Stomach (tissue), 9 donors: ENCODE measurements around the gene ENOX1. TPM values are rescaled to one million over a fixed set of nuclear protein-coding genes. Genes with fewer than 3 reads are reported as not detected.

Experiments
- DNase-seq, 2 donors: peaks; one replicate each; pipeline versions ENCODE4 v3.0.0 to v3.0.0-alpha.2; 2013 to 2019
- H3K27ac ChIP-seq, 5 donors: fragments of 200-600 bp in 4 of 5; sonication (generic) in 4 of 5; one replicate each; pipeline ENCODE4 v1.5.1; 2013 to 2019; ENCODE audit warnings: mild to moderate bottlenecking in 1 of 5, moderate library complexity in 1 of 5
- H3K27me3 ChIP-seq, 3 donors: fragments of 200-600 bp; sonication (generic); one replicate each; pipeline ENCODE4 v1.5.1; 2017 to 2019; ENCODE audit warnings: mixed run types in 1 of 3
- H3K36me3 ChIP-seq, 4 donors: fragments of 200-600 bp; sonication (generic); 1 replicate in 3 of 4; 2 replicates in 1 of 4; pipeline ENCODE4 v1.5.1; 2016 to 2019
- H3K4me1 ChIP-seq, 4 donors: fragments of 200-600 bp; sonication (generic); one replicate each; pipeline ENCODE4 v1.5.1; 2016 to 2019
- H3K4me3 ChIP-seq, 4 donors: fragments of 200-600 bp; sonication (generic) in 3 of 4; one replicate each; pipeline ENCODE4 v1.5.1; 2016 to 2019; ENCODE audit warnings: mild to moderate bottlenecking in 1 of 4
- H3K9me3 ChIP-seq, 4 donors: fragments of 200-600 bp; sonication (generic); one replicate each; pipeline ENCODE4 v1.5.1; 2016 to 2019
- CTCF ChIP-seq, 7 experiments: fragments of 450-650 bp in 4 of 7; fragments of 200-600 bp in 3 of 7; sonication (generic) in 3 of 7; IDR thresholded peaks; one replicate each; pipeline ENCODE4 v1.5.1; 2016 to 2019; ENCODE audit warnings: antibody characterized with exemption in 7 of 7, control low read depth in 2 of 7, mild to moderate bottlenecking in 1 of 7
- EP300 ChIP-seq: sonication (generic); formaldehyde crosslinking; IDR thresholded peaks from one replicate; pipeline ENCODE4 v1.6.1; 2017; ENCODE audit warnings: antibody characterized with exemption
- POLR2A ChIP-seq, 4 donors: fragments of 450-650 bp; IDR thresholded peaks; one replicate each; pipeline ENCODE4 v1.6.1; 2016; ENCODE audit warnings: antibody characterized with exemption in 4 of 4, control low read depth in 2 of 4, mild to moderate bottlenecking in 1 of 4, moderate library complexity in 1 of 4
- POLR2AphosphoS5 ChIP-seq, 3 donors: sonication (generic); formaldehyde crosslinking; IDR thresholded peaks; one replicate each; pipeline ENCODE4 v1.6.1; 2016; ENCODE audit warnings: antibody characterized with exemption in 3 of 3
- WGBS, 5 donors: extraction: QIAGEN DNeasy Blood & Tissue Kit in 3 of 5; methylation state at CpG; one replicate each; pipeline versions ENCODE4 v1.1.5 to v1.1.7; 2013 to 2018; 5-methylcytosine and 5-hydroxymethylcytosine counted together
- intact Hi-C: fragments of 100-400 bp; cut with DNase I; formaldehyde crosslinking; loops from one replicate; pipeline ENCODE4 v1.15.1; 2023; ENCODE audit warnings: low total_unique reads
- polyA plus RNA-seq, 3 donors: library from polyadenylated mRNA; stranded (reverse); fragments of 200-250 nt; gene quantifications; one replicate each; pipeline ENCODE4 v1.2.3, GENCODE V29; 2013
- total RNA-seq, 5 donors: library from RNA; depleted of rRNA; stranded (reverse); fragments of >200 nt; gene quantifications; one replicate each; pipeline versions ENCODE4 v1.1.0 to v1.2.3, GENCODE V29; 2014 to 2016
- donor health status: healthy with polysubstance abuse.
- donor health status: Bipolar disorder and iron deficiency.
- donor health status: healthy.

The ENOX1 gene
- total and polyA plus RNA-seq, 8 donors: 0.46 to 6.2 (median 1.4) TPM; not detected in 1

- TF ChIP-seq EP300 (no peak), CTCF (IDR thresholded peaks at IDR 0.05) (no peak), POLR2AphosphoS5 (IDR thresholded peaks at IDR 0.05) (no peak), POLR2A (IDR thresholded peaks at IDR 0.05) (no peak)
- no peak for DNase-seq
- WGBS, 5 donors: 53 to 71% (median 59%) methylated on average over 1 of the region's 1 CpG
- no peaks in the 10 kb centered on the region for H3K9me3 ChIP-seq
- H3K36me3 ChIP-seq: no peaks in the 10 kb centered on the region
- H3K27me3 ChIP-seq: no peaks in the 10 kb centered on the region
- no peak overlapping the region for H3K27ac ChIP-seq
- intact Hi-C loops: no loop called here
- no peaks in the 10 kb centered on the region for H3K4me1 ChIP-seq
- H3K4me3 ChIP-seq: no peak overlapping the region
These were observed 203.5 kb downstream of the ENOX1 start for GRCh38 chr13:43583321-43583720.

DNA sequence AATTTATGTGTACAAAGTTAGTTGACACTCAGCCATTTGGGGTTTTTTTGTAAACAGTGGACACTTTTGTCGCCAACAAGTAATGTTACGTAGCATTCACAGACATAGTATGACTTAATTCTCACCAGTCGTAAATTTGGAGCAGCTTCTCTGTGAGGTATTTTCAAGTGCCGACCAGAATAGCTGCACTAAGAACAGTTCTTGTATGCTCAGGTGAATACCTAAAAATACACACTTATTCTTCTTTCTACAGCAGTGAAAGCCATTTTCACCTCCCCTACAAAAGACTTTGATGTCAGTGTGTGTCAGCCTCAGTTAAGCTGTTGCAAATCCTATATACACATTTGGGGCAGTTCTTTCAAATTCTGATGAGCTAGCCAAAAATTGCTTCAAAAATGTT lies 206.5 kb downstream of the ENOX1 start:
- Histone ChIP-seq H3K36me3 (no peaks in the 10 kb centered on the region), H3K9me3 (no peaks in the 10 kb centered on the region), H3K27me3 (no peaks in the 10 kb centered on the region), H3K4me3 (no peak overlapping the region), H3K4me1 (no peaks in the 10 kb centered on the region), H3K27ac (no peak overlapping the region)
- 91 to 97% (median 96%) methylated on average over 4 of the region's 4 CpGs for WGBS, 5 donors
- DNase-seq: no peak
- intact Hi-C loops: no loop called here
- TF ChIP-seq EP300 (no peak), POLR2A (IDR thresholded peaks at IDR 0.05) (no peak), POLR2AphosphoS5 (IDR thresholded peaks at IDR 0.05) (no peak), CTCF (IDR thresholded peaks at IDR 0.05) (no peak)

- H3K9me3 ChIP-seq: no peaks in the 10 kb centered on the region
- no peak overlapping the region for H3K4me3 ChIP-seq
- intact Hi-C loops: no loop called here
- H3K27me3 ChIP-seq: no peaks in the 10 kb centered on the region
- no peak overlapping the region for H3K27ac ChIP-seq
- no peaks in the 10 kb centered on the region for H3K36me3 ChIP-seq
- no peak for TF ChIP-seq POLR2A (IDR thresholded peaks at IDR 0.05)
- no peak for TF ChIP-seq CTCF (IDR thresholded peaks at IDR 0.05)
- no peak for TF ChIP-seq EP300
- no peak for TF ChIP-seq POLR2AphosphoS5 (IDR thresholded peaks at IDR 0.05)
- H3K4me1 ChIP-seq: no peaks in the 10 kb centered on the region
- DNase-seq: no peak
These were observed 207.5 kb downstream of the ENOX1 start for GRCh38 chr13:43579321-43579720.

- peaks cover 0 to 7% (median 6%) of the 10 kb centered on the region in 4 donors for H3K4me1 ChIP-seq
- intact Hi-C loops: no loop called here
- no peaks in the 10 kb centered on the region for H3K36me3 ChIP-seq
- H3K4me3 ChIP-seq: no peak overlapping the region
- no peaks in the 10 kb centered on the region for H3K27me3 ChIP-seq
- WGBS, 5 donors: 71 to 89% (median 85%) methylated on average over 4 of the region's 4 CpGs
- no peaks in the 10 kb centered on the region for H3K9me3 ChIP-seq
- no peak for DNase-seq
- H3K27ac ChIP-seq: no peak overlapping the region
- TF ChIP-seq POLR2AphosphoS5 (IDR thresholded peaks at IDR 0.05) (no peak), CTCF (IDR thresholded peaks at IDR 0.05) (no peak), POLR2A (IDR thresholded peaks at IDR 0.05) (no peak), EP300 (no peak)
These were observed 212.2 kb downstream of the ENOX1 start for GRCh38 chr13:43574605-43575004.
